K562 (cell line): ENCODE measurements around the gene ZFYVE28. TPM values are rescaled to one million over a fixed set of nuclear protein-coding genes. Genes with fewer than 3 reads are reported as not detected.
A peak's percentile ranks its signal among the peaks of the same experiment; 100 is the strongest.

ENCODE experiments used
- CBFA2T3 ChIP-seq: fragments of 450-650 bp; IDR thresholded peaks from 2 replicates; pipeline ENCODE4 v1.6.1; 2017
- CBX8 ChIP-seq: fragments of 200-600 bp; sonication (generic); IDR thresholded peaks from 2 replicates; pipeline ENCODE4 v1.6.1; 2012; ENCODE audit warnings: borderline replicate concordance, mixed run types, low read depth, mild to moderate bottlenecking, moderate library complexity, mixed read lengths, low read length, control low read depth, inconsistent platforms; ENCODE audit not compliant: poor library complexity, severe bottlenecking; ENCODE audit errors: extremely low read depth
- ESRRB ChIP-seq: fragments of 250-450 bp; sonication (Bioruptor Pico); IDR thresholded peaks from 2 replicates; pipeline ENCODE4 v1.5.0; 2020; ENCODE audit warnings: mild to moderate bottlenecking, moderate library complexity, borderline replicate concordance
- FOSL1 ChIP-seq: fragments of 200-800 bp; sonication (Bioruptor generic); conservative IDR thresholded peaks from 2 replicates; pipeline ENCODE4 v1.6.1; 2016; ENCODE audit warnings: missing genetic modification characterization, missing compliant biosample characterization
- FOXM1 ChIP-seq, 2 experiments: fragments of 450-650 bp in 1 of 2; sonication (generic) in 1 of 2; formaldehyde crosslinking in 1 of 2; IDR thresholded peaks; 2 replicates each; pipeline versions ENCODE4 v1.6.1 to v1.9.0; 2017 to 2022; ENCODE audit warnings: low read depth in 2 of 2, mild to moderate bottlenecking in 2 of 2, missing genetic modification reagents in 1 of 2, moderate library complexity in 1 of 2
- FOXP1 ChIP-seq: sonication (generic); formaldehyde crosslinking; IDR thresholded peaks from 2 replicates; pipeline ENCODE4 v1.8.0; 2022; ENCODE audit warnings: mild to moderate bottlenecking, missing genetic modification reagents
- HNRNPH1 ChIP-seq: fragments of 200-400 bp; formaldehyde crosslinking; optimal IDR thresholded peaks from 2 replicates; pipeline ENCODE3; 2017; ENCODE audit warnings: low read depth, mild to moderate bottlenecking, low read length, moderate library complexity
- KDM5B ChIP-seq: fragments of 200-600 bp; sonication (generic); IDR thresholded peaks from 2 replicates; pipeline ENCODE4 v1.6.1; 2012; ENCODE audit warnings: low read depth, mild to moderate bottlenecking, moderate library complexity, low read length, control low read depth, inconsistent platforms; ENCODE audit not compliant: insufficient replicate concordance
- KLF13 ChIP-seq: fragments of 450-650 bp; IDR thresholded peaks from 2 replicates; pipeline ENCODE4 v1.6.1; 2016; ENCODE audit warnings: missing genetic modification characterization, low read depth, mild to moderate bottlenecking, missing compliant biosample characterization, moderate library complexity, borderline replicate concordance
- NBN ChIP-seq: fragments of 450-650 bp; IDR thresholded peaks from 2 replicates; pipeline ENCODE4 v1.6.1; 2016; ENCODE audit warnings: low read depth, mild to moderate bottlenecking
- NR3C1 ChIP-seq: sonication (generic); formaldehyde crosslinking; IDR thresholded peaks from 2 replicates; pipeline ENCODE4 v1.8.1; 2022; ENCODE audit warnings: missing genetic modification reagents
- SMARCA4 ChIP-seq: fragments of 450-650 bp; IDR thresholded peaks from 2 replicates; pipeline ENCODE4 v1.6.1; 2016
- SMARCB1 ChIP-seq: IDR thresholded peaks from 2 replicates; pipeline ENCODE4 v1.6.1; 2011; ENCODE audit warnings: improper control_type of control experiment, low read depth; ENCODE audit not compliant: insufficient read length
- TEAD2 ChIP-seq: fragments of 450-650 bp; IDR thresholded peaks from 2 replicates; pipeline ENCODE4 v1.6.1; 2016; ENCODE audit warnings: missing genetic modification characterization, control low read depth, missing compliant biosample characterization
- TGIF2 ChIP-seq: sonication (generic); formaldehyde crosslinking; IDR thresholded peaks from 2 replicates; pipeline ENCODE4 v1.8.1; 2022; ENCODE audit warnings: mild to moderate bottlenecking, missing genetic modification reagents, moderate library complexity
- ZNF175 ChIP-seq: fragments of 200-800 bp; sonication (Bioruptor generic); IDR thresholded peaks from 2 replicates; pipeline ENCODE4 v1.6.1; 2016; ENCODE audit warnings: low read depth, mild to moderate bottlenecking, missing genetic modification characterization, missing compliant biosample characterization
- ZNF77 ChIP-seq: fragments of 250-450 bp; sonication (Bioruptor Pico); IDR thresholded peaks from 2 replicates; pipeline ENCODE4 v1.5.0; 2020
- polyA plus RNA-seq, 8 experiments: library from polyadenylated mRNA; depleted of rRNA in 4 of 8; stranded (reverse) in 5 of 8; unstranded in 3 of 8; fragments of >200 nt; fragmentation: Nextera tagmentation in 2 of 8; fragmentation: Illumina TruSeq in 1 of 8; extraction: Ambion mirVana in 2 of 8; extraction: Trizol in 1 of 8; gene quantifications; 2 replicates each; pipeline versions ENCODE4 v1.2.1 to v1.2.3, GENCODE V29; 2011 to 2014; ENCODE audit warnings: inconsistent platforms in 1 of 8, missing spikeins in 1 of 8
- total RNA-seq, 7 experiments: library from RNA; depleted of rRNA in 6 of 7; stranded (reverse); fragments of >200 nt in 6 of 7; fragmentation: Illumina TruSeq in 2 of 7; extraction: Trizol in 2 of 7; gene quantifications; 2 replicates each; pipeline versions ENCODE4 v1.2.1 to v1.2.3, GENCODE V29; 2011 to 2021; ENCODE audit warnings: low replicate concordance in 1 of 7
- TF ChIP-seq, protein P1 (sequence below): fragments of 250-450 bp; sonication (Bioruptor Pico); IDR thresholded peaks from 2 replicates; pipeline ENCODE4 v1.8.0; 2021; ENCODE audit warnings: borderline replicate concordance, mild to moderate bottlenecking, moderate library complexity; ENCODE audit not compliant: poor library complexity, severe bottlenecking
- TF ChIP-seq, protein P2 (sequence below): fragments of 450-650 bp; IDR thresholded peaks from 2 replicates; pipeline ENCODE4 v1.6.1; 2016; ENCODE audit warnings: low read depth, mild to moderate bottlenecking, moderate library complexity

The ZFYVE28 gene
- total and polyA plus RNA-seq, 9 of the 15 experiments (the other 6 are each of a cell fraction or from before 2014, with no cell fraction given), result 1.3 to 24.8 (median 8.9) TPM

GRCh38 chr4:2330091-2331042 is 88.1 kb downstream of the ZFYVE28 start (continued):
- TF ChIP-seq NBN, result no peak
- no peak for TF ChIP-seq ZNF175 (CRISPR knock-in tag)
- TF ChIP-seq TEAD2 (tag), result no peak
- TF ChIP-seq HNRNPH1, result no peak
- TF ChIP-seq NR3C1, result no peak
- TF ChIP-seq, protein P1, sequence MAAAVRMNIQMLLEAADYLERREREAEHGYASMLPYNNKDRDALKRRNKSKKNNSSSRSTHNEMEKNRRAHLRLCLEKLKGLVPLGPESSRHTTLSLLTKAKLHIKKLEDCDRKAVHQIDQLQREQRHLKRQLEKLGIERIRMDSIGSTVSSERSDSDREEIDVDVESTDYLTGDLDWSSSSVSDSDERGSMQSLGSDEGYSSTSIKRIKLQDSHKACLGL (CRISPR knock-in tag), result no peak
- no peak for TF ChIP-seq SMARCB1
- no peak for TF ChIP-seq TGIF2 (CRISPR knock-in tag)
- peak; percentile 78 for TF ChIP-seq FOSL1 (tag)
- TF ChIP-seq, protein P2, sequence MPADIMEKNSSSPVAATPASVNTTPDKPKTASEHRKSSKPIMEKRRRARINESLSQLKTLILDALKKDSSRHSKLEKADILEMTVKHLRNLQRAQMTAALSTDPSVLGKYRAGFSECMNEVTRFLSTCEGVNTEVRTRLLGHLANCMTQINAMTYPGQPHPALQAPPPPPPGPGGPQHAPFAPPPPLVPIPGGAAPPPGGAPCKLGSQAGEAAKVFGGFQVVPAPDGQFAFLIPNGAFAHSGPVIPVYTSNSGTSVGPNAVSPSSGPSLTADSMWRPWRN, result no peak
- TF ChIP-seq ESRRB, result no peak
- no peak for TF ChIP-seq CBX8
- no peak for TF ChIP-seq CBFA2T3
- peak; percentile 25; the same call in 1 of the 2 replicates for TF ChIP-seq SMARCA4
- no peak for TF ChIP-seq KLF13 (tag)
- no peak for TF ChIP-seq FOXM1 (IDR thresholded peaks at IDR 0.05; ENCODE audit: low read depth)
- TF ChIP-seq FOXM1 (CRISPR knock-in tag; IDR thresholded peaks at IDR 0.05; ENCODE audit: low read depth), result no peak
- no peak for TF ChIP-seq FOXP1 (CRISPR knock-in tag)
- TF ChIP-seq ZNF77 (CRISPR knock-in tag), result no peak
- TF ChIP-seq KDM5B, result no peak
